OCI-LY1 (cell line): ENCODE data around the gene ZNFX1.

Experiments used
- CTCF ChIP-seq: fragments of 200-600 bp; sonication (generic), shearing (Covaris generic); IDR thresholded peaks from 2 replicates; pipeline ENCODE4 v1.5.1; 2017; ENCODE audit warnings: mild to moderate bottlenecking, antibody characterized with exemption, low read length, moderate library complexity, mixed read lengths
- EZH2 ChIP-seq: fragments of 200-600 bp; sonication (generic), shearing (Covaris generic); IDR thresholded peaks from 2 replicates; pipeline ENCODE4 v1.8.0; 2017; ENCODE audit warnings: borderline replicate concordance, mixed run types, mild to moderate bottlenecking, antibody characterized with exemption, low read length, moderate library complexity, mixed read lengths

- TF ChIP-seq EZH2 (no peak), CTCF (no peak)
These were observed 48.5 kb downstream of the ZNFX1 start for GRCh38 chr20:49229381-49229780.
